Thyroid gland (tissue), 4 donors: ENCODE measurements around the gene CATSPERZ. TPM values are rescaled to one million over a fixed set of nuclear protein-coding genes. Genes with fewer than 3 reads are reported as not detected.

Source experiments
- DNase-seq, 2 donors: peaks; one replicate each; pipeline ENCODE4 v3.0.0-alpha.2; 2019
- H3K27ac ChIP-seq, 3 donors: fragments of 200-600 bp; sonication (generic); 1 replicate in 2 of 3; 2 replicates in 1 of 3; pipeline ENCODE4 v1.5.1; 2016 to 2019; ENCODE audit warnings: mild to moderate bottlenecking in 1 of 3, moderate library complexity in 1 of 3
- H3K27me3 ChIP-seq: fragments of 200-600 bp; sonication (generic); one replicate; pipeline ENCODE4 v1.5.1; 2019
- H3K36me3 ChIP-seq, 2 donors: fragments of 200-600 bp; sonication (generic); one replicate each; pipeline ENCODE4 v1.5.1; 2016 to 2019
- H3K4me1 ChIP-seq, 2 donors: fragments of 200-600 bp; sonication (generic); one replicate each; pipeline ENCODE4 v1.5.1; 2017 to 2019
- H3K4me3 ChIP-seq, 3 donors: fragments of 200-600 bp; sonication (generic); replicated peaks in 1 of 3; 1 replicate in 2 of 3; 2 replicates in 1 of 3; pipeline ENCODE4 v1.5.1; 2016; ENCODE audit warnings: mild to moderate bottlenecking in 1 of 3
- H3K9me3 ChIP-seq: fragments of 200-600 bp; sonication (generic); one replicate; pipeline ENCODE4 v1.5.1; 2017
- POLR2A ChIP-seq, 2 donors: fragments of 450-650 bp; IDR thresholded peaks; one replicate each; pipeline ENCODE4 v1.6.1; 2017; ENCODE audit warnings: antibody characterized with exemption in 2 of 2, mild to moderate bottlenecking in 2 of 2, moderate library complexity in 1 of 2
- WGBS, 2 donors: methylation state at CpG; one replicate each; pipeline ENCODE4 v1.1.5; 2017; 5-methylcytosine and 5-hydroxymethylcytosine counted together
- intact Hi-C: fragments of 100-400 bp; cut with DNase I; formaldehyde crosslinking; loops from one replicate; pipeline ENCODE4 v1.15.1; 2023
- total RNA-seq, 4 donors: library from RNA; depleted of rRNA; stranded (reverse); fragments of >200 nt; gene quantifications; one replicate each; pipeline ENCODE4 v1.2.3, GENCODE V29; 2016
- TF ChIP-seq, protein P1 (sequence below), 6 experiments: fragments of 200-600 bp in 3 of 6; fragments of 450-650 bp in 3 of 6; sonication (generic) in 3 of 6; IDR thresholded peaks; one replicate each; pipeline ENCODE4 v1.5.1; 2016 to 2019; ENCODE audit warnings: antibody characterized with exemption in 6 of 6, mild to moderate bottlenecking in 2 of 6, inconsistent platforms in 1 of 6, moderate library complexity in 1 of 6

The CATSPERZ gene
- total RNA-seq, 4 donors from 2014 or later, result 1.0 to 3.1 TPM; not detected in 2

DNA sequence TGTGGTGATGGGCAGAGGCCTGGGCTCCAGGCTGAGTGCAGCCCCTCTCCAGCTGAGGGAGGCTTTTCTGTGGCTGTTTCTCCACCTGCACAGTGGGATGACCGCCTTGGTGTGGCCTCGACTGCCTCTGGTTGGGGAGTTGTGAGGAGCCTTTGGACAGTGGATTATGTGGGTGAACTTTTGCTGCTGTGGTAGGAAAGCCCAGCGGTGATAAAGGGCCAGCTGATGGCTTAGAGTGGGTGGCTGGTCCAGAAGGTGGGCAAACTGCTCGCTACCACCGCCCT lies 3.8 kb downstream of the CATSPERZ start:
- no peaks in the 10 kb centered on the region for H3K9me3 ChIP-seq
- H3K27ac ChIP-seq, result peak overlapping the region; percentile 98 to 100 (median 99)
- WGBS, 2 donors, result 55 to 65% methylated on average over 5 of the region's 5 CpGs
- peak overlapping the region in 1 of 3 donors; percentile 40 for H3K4me3 ChIP-seq
- no peak for DNase-seq
- intact Hi-C loops, result no loop called here
- H3K27me3 ChIP-seq, result no peaks in the 10 kb centered on the region
- no peaks in the 10 kb centered on the region for H3K36me3 ChIP-seq
- TF ChIP-seq, protein P1, sequence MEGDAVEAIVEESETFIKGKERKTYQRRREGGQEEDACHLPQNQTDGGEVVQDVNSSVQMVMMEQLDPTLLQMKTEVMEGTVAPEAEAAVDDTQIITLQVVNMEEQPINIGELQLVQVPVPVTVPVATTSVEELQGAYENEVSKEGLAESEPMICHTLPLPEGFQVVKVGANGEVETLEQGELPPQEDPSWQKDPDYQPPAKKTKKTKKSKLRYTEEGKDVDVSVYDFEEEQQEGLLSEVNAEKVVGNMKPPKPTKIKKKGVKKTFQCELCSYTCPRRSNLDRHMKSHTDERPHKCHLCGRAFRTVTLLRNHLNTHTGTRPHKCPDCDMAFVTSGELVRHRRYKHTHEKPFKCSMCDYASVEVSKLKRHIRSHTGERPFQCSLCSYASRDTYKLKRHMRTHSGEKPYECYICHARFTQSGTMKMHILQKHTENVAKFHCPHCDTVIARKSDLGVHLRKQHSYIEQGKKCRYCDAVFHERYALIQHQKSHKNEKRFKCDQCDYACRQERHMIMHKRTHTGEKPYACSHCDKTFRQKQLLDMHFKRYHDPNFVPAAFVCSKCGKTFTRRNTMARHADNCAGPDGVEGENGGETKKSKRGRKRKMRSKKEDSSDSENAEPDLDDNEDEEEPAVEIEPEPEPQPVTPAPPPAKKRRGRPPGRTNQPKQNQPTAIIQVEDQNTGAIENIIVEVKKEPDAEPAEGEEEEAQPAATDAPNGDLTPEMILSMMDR (IDR thresholded peaks at IDR 0.05), result no peak
- no peak for TF ChIP-seq POLR2A (IDR thresholded peaks at IDR 0.05)
- H3K4me1 ChIP-seq, result peaks cover 35 to 45% of the 10 kb centered on the region in 2 donors

DNA sequence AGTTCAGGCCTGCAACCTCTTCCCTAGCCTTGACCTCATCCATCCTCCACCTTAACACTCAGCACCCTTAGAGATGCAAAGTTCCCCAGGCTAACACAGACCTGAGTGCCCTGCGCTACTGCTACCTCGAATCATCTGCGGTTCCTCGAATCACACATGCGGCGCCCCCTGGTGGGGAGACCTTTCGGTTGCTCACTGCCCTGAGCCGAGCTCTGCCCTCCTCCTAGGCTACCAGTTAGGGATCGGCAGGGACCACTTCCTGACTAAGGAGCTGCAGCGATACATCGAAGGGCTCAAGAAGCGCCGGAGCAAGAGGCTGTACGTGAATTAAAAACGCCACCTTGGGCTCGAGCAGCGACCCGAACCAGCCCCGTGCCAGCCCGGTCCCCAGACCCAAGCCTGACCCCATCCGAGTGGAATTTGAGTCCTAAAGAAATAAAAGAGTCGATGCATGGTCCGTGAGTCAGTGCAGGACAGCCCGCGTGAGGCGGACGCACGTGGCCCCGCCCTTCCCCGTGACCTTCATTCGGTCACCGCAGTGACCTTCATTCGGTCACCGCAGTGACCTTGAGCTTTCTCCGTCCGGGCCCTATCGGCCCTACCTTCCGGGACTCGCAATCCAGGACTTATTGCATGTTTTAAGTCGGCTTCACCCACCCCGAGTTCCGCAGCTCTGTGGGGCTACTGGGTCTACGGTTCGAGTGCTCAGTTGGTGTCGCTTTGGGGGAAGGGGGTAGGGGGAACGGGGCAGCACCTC lies 4.3 kb downstream of the CATSPERZ start:
- intact Hi-C loops, result no loop called here
- DNase-seq, result peak; percentile 92 to 93
- peaks cover 30 to 40% of the 10 kb centered on the region in 2 donors for H3K4me1 ChIP-seq
- no peaks in the 10 kb centered on the region for H3K9me3 ChIP-seq
- no peaks in the 10 kb centered on the region for H3K36me3 ChIP-seq
- WGBS, 2 donors, result 0 to 1% methylated on average over 24 to 42 of the region's 46 CpGs
- H3K27ac ChIP-seq, result peak overlapping the region; percentile 98 to 100 (median 99)
- peak in 1 of 2 donors; percentile 68 for TF ChIP-seq POLR2A (IDR thresholded peaks at IDR 0.05)
- TF ChIP-seq, protein P1 (IDR thresholded peaks at IDR 0.05), result peak; percentile 47 to 93 (median 85)
- H3K27me3 ChIP-seq, result no peaks in the 10 kb centered on the region
- peak overlapping the region in 2 of 3 donors; percentile 40 to 47 for H3K4me3 ChIP-seq

DNA sequence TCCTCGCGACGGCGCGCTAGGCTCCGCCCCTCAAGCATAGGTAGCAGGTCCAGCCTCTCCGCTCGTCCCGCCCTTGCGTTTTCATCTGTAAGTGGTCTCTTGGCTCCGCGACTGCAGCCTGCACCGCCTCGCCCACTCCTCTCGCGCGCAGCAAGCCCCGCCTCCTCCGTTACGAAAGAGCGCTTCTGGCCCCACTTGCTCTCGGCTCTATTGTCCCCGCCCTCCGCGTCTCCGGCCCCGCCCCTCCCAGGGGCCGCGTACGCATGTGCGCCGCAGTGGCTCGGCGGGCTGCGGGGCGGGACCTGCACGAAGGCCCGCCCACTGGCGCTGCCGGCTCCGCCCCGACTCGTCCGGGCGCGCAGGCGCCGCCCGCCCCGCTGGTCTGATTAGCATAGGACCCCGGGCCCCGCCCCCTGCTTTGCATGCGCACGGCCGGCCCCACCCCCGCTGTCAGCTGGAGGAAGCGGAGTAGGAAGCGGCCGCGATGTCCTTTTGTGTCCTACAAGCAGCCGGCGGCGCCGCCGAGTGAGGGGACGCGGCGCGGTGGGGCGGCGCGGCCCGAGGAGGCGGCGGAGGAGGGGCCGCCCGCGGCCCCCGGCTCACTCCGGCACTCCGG lies 5.0 kb downstream of the CATSPERZ start, which contains the start of gene ESRRA:
ESRRA (plus strand) TSS at position 450 of the 616 bp plus-strand sequence. CDS start 1,656 bp downstream, outside the sequence.
- Histone ChIP-seq H3K4me1 (peaks cover 23 to 33% of the 10 kb centered on the region in 2 donors), H3K36me3 (no peaks in the 10 kb centered on the region), H3K27me3 (no peaks in the 10 kb centered on the region), H3K9me3 (no peaks in the 10 kb centered on the region), H3K4me3 (peak within 1 kb of the TSS; percentile 31 to 79 (median 74)), H3K27ac (peak within 1 kb of the TSS; percentile 98 to 100 (median 99))
- intact Hi-C loops, result no loop called here
- TF ChIP-seq POLR2A (IDR thresholded peaks at IDR 0.05), result peak in 1 of 2 donors; percentile 83
- TF ChIP-seq, protein P1 (IDR thresholded peaks at IDR 0.05), result no peak
- DNase-seq, result peak; percentile 100
- WGBS, 2 donors, result 0% methylated on average over 22 of the region's 81 CpGs; no CpG with 5 or more reads in 1 of the 2 donors

DNA sequence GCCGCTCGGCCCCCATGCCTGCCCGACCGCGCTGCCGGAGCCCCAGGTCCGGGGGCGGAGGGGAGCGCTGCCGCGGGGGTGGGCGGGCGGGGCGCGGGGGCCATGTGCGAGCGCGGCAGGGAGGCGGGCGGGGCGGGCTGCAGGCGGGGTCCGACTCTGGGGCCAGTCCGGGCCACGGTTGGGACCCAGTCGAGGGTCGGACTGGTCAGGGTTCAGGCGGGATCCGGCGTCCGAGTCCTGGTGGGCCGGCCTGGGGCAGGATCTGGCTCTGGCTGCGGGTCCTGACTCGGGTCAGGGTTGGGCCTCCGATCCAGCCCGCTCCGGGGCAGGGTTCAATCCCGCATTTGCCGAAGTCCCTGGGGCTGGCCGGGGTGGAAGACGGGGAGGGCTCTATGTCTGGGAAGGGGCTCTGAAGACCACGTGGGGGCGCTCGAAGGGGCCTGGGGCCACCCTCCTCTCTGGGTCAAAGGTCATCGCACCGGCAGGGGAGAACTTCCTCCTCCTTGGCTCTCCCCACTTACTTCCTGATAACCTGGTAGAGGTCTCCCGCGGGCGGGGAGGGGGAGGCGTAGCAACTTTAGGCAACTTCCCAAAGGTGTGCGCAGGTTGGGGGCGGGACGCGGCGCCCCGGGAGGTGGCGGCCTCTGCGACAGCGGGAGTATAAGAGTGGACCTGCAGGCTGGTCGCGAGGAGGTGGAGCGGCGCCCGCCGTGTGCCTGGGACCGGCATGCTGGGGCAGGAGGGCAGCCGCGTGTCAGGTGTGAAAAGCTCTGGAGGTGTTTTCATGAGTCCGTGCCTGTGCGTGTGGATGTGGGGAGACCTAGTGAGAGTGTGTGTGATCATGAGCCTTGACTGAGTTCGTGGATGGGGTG lies 5.8 kb downstream of the CATSPERZ start:
- H3K4me1 ChIP-seq, result peaks cover 16 to 26% of the 10 kb centered on the region in 2 donors
- peak; percentile 74 to 84 for DNase-seq
- H3K36me3 ChIP-seq, result no peaks in the 10 kb centered on the region
- H3K27me3 ChIP-seq, result no peaks in the 10 kb centered on the region
- H3K9me3 ChIP-seq, result no peaks in the 10 kb centered on the region
- peak overlapping the region; percentile 74 to 88 (median 79) for H3K27ac ChIP-seq
- intact Hi-C loops, result no loop called here
- TF ChIP-seq, protein P1 (IDR thresholded peaks at IDR 0.05), result peak in 2 of 6 experiments; percentile 25 to 33
- peak; percentile 18 to 78 for TF ChIP-seq POLR2A (IDR thresholded peaks at IDR 0.05)
- peak overlapping the region; percentile 31 to 79 (median 74) for H3K4me3 ChIP-seq
- 0% methylated on average over 14 to 27 of the region's 71 CpGs for WGBS, 2 donors
